ENCODE results near the gene LRP1B. TPM values are rescaled to one million over a fixed set of nuclear protein-coding genes. Genes with fewer than 3 reads are reported as not detected.

LRP1B gene
- total and polyA plus RNA-seq, 4 donors: 0.01 to 0.84 (median 0.17) TPM

- TF ChIP-seq HNF4A (conservative IDR thresholded peaks at IDR 0.05) (no peak), FOXA1 (IDR thresholded peaks at IDR 0.05) (no peak), REST (IDR thresholded peaks at IDR 0.05) (no peak), CTCF (IDR thresholded peaks at IDR 0.05; ENCODE audit: low read depth, low read length, missing input control) (no peak), YY1 (IDR thresholded peaks at IDR 0.05) (no peak), RXRA (IDR thresholded peaks at IDR 0.05) (no peak), SP1 (IDR thresholded peaks at IDR 0.05) (no peak), TAF1 (conservative IDR thresholded peaks at IDR 0.05) (no peak), ATF3 (IDR thresholded peaks at IDR 0.05) (no peak), ZBTB33 (IDR thresholded peaks at IDR 0.05) (no peak), HNF4G (IDR thresholded peaks at IDR 0.05) (no peak), JUND (IDR thresholded peaks at IDR 0.05) (no peak), EGR1 (IDR thresholded peaks at IDR 0.05; ENCODE audit: low read depth in 2 of 2) (no peak), RAD21 (IDR thresholded peaks at IDR 0.05) (no peak), MAX (IDR thresholded peaks at IDR 0.05) (no peak), FOXA2 (IDR thresholded peaks at IDR 0.05) (no peak), NR2F2 (IDR thresholded peaks at IDR 0.05) (no peak), GABPA (IDR thresholded peaks at IDR 0.05 in 1 of 2, conservative IDR thresholded peaks at IDR 0.05 in 1 of 2) (no peak)
- H3K4me1 ChIP-seq (ENCODE audit: control insufficient read depth in 4 of 4, insufficient read depth in 4 of 4, low read length in 3 of 4): no peaks in the 10 kb centered on the region
- DNase-seq (ENCODE audit: low spot score): no peak
- H3K9ac ChIP-seq (ENCODE audit: low read depth in 1 of 2, low read length in 2 of 2): no peak overlapping the region
- WGBS: 81% methylated on average over 1 of the region's 1 CpG
- no peaks in the 10 kb centered on the region for H3K27me3 ChIP-seq (ENCODE audit: control insufficient read depth in 4 of 4, insufficient read depth in 4 of 4, low read length in 3 of 4)
- no peaks in the 10 kb centered on the region for H3K36me3 ChIP-seq (ENCODE audit: control insufficient read depth in 4 of 4, insufficient read depth in 3 of 4, low read depth in 1 of 4, low read length in 3 of 4)
- no peak overlapping the region for H3K27ac ChIP-seq (ENCODE audit: low read depth in 1 of 2, low read length in 2 of 2)
- no peak overlapping the region for H3K4me3 ChIP-seq (ENCODE audit: low read depth in 1 of 3, low read length in 3 of 3)
- H3K9me3 ChIP-seq (ENCODE audit: control insufficient read depth in 4 of 4, low read length in 3 of 4): no peaks in the 10 kb centered on the region
Measured at GRCh38 chr2:141200191-141200590, 930.6 kb downstream of the LRP1B start.
